Stimulated activated CD4-positive, alpha-beta T cell treated with anti-CD3 and anti-CD28 coated beads, TNF-alpha, amount 100 ng/mL, for 48 hours (primary cell): Measurements from ENCODE around the gene GULP1.
"Not testable (repeated sequence)": the region's sequence is repeated elsewhere in the genome, so short reads cannot be mapped to it uniquely, and the experiment has no call there.

Source experiments
- DNase-seq, 3 donors: peaks; one replicate each; pipeline ENCODE4 v3.0.0-alpha.2; 2020; ENCODE audit warnings: low read depth in 3 of 3

Gene GULP1

DNA sequence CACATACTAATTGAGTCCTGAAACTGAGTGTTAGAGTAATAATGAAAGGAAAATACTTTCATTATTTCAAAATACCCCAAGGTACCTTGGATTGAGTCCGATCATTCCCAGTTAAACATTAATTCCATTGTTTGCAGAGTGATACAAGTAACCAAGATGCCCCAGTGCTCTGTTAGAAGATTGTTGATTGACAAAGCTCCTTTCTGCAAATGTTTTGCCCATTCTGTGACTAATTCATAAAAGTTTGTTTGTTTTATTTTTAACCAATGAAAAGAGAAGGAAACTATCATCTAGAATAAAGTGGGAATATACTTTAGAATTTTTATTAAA, 124.0 kb downstream of the GULP1 start:
- no peak for DNase-seq

DNA sequence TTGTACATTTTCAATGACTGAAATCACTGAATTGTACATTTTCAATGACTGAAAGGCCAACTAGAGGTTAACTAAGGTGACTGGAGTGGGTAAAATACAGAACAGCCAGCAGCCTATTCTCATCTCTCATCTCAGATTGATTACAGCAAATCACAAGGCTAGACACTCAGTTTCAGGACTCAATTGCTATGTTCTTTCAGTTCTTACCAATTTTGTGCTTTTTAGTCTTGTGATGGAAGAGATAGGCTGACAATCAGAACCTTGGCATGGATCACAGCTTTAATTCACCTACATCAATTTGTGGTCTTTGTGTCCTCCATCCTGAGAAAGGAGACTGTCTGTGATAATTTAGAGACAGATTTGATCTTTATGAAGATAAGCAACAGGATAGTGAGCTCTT, 124.7 kb downstream of the GULP1 start:
- DNase-seq, result no peak

DNA sequence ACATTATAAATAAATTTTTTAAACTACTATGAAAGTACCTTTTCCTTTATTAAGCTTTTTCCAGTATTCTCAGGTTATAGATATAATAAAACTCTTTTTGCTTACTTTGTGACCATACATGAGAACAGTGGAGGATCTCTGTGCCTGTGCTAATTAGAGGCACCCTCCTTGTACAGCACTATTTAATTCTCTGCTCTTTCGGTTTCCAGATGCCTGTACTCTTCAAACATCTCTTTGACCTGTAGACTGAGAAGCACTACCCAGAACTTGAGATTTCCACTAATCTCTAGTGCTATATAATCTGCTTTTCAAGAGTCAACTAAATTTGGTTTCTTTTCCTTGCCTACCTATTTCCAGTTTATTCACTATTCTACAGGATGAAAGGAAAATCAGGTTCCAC, 131.1 kb downstream of the GULP1 start:
- DNase-seq, result no peak

DNA sequence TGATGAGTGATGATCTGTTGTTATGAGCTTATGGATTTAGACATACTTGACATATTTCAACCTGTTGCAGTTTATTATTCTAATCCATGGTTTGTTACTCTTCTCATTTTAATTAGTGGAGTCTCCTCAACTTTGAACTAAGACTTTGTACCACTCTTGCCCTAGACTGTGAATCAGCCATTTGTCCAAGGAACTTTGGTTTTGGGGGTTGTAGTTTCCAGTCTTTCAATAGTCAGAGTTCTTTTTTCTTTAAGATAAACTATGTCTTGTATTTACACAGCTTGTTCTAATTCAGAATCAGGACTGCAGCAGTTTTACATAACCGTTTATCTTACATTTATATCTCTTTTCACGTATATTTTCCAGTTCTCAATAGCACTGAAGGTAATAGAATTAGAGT, 133.6 kb downstream of the GULP1 start:
- no peak for DNase-seq

DNA sequence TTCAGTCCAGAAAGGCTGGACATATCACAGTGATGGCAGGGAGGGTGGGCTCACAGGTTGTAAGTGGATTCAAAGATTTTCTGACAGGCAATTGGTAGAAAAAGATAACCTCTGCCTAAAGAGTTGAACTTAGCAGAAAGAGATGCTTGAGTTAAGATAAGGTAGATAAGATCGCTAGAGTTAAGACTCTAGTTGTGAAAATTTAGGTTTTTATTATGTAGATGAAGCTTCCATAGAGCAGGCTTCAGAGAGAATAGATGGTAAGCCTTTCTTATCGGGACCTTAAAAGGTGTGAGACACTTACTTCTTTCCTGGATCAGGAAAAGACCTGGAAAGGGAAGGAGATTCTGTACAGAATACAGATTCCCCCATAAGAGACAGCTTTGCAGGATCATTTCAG, 134.4 kb downstream of the GULP1 start:
- no peak for DNase-seq

DNA sequence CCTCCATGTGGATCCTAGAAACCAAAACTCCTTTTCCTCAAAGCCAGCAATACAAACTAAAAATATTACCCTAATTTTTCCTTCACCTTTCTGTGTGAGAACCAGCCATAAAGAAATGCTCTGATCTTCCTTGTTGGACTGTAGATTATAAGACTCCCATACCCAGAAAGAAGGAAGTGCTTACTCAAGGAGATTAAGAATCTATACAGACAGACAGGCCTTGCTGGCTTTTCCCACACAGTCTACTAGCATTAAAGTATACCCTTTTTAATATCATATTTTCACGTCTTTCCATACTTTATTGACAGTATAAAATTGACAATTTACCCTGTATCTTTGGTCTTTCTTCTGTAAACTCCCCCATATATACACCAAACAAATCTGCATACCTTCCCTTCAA, 139.0 kb downstream of the GULP1 start:
- DNase-seq, result no peak

DNA sequence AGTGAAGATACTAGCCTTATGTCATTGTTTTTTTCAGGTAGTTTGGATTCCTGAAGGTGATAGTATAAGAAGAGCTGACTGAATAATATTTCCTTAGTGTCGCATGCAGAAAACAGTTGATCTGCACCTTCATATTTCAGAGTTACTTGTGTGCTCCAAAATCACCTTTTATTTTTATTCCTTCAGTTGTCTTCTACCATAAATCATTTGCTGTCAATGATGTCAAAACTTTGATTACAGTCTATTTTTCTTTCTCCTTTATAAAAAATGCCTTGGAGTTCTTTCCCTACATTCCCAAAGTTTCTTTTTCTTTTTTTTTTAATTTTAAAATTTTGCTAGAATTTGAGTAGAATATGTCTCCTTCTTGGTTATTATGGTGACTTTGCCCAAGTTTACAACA, 142.3 kb downstream of the GULP1 start:
- DNase-seq, result no peak

DNA sequence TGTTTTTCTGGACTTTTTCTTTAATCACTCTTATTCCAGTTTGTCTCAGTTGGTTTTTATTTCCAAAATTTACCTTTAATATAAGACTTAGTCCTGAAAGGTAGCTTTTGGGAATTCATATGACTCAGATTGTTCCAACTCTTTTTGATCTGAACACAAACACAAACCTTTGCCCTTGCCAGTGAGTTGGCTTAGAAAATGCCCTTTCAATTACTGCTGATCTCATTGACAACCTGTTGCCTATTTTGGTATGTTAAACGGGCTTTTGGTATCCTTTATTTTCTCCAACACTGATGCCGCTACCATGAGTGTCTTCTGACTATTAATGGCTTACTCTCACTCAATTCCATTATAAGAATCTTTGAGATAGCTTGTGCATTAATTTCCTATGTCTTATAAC, 143.4 kb downstream of the GULP1 start:
- no peak for DNase-seq

DNA sequence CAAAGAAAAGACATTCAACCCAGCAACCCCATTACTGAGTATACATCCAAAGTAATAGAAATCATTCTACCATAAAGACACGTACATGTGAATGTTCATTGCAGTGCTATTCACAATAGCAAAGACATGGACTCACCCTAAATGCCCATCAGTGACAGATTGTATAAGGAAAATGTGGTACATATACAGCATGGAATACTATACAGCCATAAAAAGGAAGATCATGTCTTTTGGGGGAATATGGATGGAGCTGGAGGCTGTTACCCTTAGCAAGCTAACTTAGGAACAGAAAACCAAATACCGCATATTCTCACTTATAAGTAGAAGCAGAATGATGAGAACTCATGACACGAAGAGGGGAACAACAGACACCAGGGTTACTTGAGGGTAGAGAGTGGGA, 145.9 kb downstream of the GULP1 start:
- no peak for DNase-seq

DNA sequence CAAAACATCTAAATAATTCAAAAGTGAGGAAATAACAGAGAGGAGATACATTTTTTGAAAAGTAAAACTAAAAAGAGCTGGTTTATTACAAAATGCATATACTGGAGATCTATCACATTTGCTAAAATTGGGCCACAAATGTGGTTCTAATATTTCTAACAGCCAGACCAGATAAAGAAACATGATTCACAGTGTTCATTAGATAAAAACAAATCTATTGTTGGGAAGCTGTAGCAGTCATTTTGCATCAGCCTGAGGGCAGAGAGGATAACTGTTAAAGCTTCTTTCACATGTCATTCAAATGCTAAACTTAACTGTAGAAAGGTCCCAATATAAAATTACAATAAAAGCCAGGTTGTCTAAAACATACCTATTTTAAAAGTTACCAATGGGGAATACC, 148.3 kb downstream of the GULP1 start:
- no peak for DNase-seq

DNA sequence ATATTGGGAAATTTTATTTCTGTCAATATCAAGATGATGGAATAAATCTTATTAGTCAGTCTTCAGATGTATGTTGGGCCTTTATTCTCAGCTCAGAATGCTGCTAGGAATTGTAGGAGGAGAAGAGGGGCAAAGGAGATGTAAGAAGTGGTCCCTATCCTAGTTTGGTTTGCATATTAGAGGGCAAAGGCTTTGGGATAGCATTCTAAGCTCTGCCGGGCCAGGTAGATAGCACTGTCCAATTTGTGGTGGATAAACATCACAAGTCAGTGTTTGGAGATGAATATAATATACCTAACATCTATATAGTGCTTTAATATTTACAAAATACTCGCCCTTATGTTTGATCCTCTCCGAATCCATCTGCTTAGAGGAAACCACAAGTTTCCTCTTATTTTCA, 149.2 kb downstream of the GULP1 start:
- no peak for DNase-seq

DNA sequence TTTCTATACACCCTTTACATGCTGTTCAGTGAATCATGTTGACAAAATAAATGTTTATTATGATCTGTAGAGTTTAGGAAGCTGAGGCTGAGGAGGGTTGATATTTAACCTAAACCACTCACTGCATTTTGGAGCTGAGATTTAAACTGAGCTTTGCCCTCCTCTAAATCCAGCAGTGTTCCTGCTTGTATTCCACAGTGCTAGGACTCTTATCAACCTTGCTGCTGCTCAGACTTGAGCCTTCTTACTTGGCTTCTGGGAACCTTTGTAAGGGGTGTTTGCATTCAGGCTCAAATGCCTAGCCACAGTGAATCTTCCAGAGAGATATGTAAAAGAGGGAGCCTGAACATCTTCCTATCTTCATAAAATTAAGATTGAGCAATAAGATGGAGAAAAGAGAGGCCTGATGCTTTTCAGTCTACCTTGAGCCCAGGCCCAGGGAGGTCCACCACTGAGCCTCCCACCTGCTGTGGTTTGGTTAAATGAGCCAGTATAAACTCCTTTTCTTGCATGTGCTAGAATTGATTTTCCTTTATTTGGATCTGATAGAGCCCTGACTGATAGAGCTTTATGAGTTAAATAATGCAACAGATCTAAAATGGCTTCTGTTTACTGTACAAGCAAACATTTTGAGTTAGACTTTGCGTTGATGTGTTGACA, 149.7 kb downstream of the GULP1 start:
- no peak for DNase-seq

DNA sequence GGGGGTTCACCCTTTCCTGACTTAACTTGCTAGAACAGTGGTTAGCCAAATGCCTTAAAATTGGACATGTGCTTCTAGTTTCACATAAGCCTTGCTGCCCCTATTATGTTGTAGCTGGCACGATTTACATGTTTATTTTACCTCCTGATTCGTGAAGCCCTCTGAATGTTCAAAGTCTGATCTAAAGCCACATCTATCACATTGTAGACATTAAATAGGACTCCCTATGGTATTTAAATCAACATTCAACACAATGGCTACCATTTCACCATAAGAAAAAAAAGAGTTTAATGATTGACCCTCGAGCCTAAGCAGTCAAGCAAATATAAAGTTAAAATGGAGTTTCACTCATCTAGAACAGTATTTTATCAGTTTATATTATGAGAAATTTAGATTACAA, 151.5 kb downstream of the GULP1 start:
- no peak for DNase-seq

DNA sequence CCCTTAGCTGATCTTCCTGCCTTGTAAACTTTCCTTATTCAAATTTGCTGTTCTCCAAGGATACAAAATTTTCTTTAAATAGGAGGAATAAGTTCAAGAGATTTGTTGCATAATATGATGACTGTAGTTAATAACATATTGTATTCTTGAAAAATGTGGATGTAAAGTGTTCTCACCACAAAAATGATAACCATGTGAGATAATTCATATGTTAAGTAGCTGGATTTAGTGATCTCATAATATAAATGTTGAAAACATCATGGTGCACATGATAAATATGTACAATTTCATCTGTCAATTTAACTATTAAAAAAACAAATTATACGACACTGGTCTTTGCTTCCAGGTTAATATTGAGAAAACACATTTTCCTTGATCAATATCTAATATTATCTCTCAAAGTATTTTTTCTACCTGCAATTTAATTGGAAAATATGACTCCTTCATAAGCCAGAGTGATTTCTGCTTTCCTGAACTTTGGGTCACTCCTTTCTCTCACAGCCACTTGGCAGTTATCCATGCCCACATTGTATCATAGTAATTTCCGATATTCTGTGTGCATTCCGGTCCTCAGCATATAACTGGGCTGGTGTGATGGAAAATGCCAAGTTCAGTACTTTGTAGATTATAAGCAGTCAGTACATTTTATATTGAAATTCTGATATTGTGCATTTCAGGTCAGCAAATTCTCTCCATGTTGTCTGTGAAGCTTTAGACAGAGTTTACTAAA, 152.6 kb downstream of the GULP1 start:
- DNase-seq, result no peak

DNA sequence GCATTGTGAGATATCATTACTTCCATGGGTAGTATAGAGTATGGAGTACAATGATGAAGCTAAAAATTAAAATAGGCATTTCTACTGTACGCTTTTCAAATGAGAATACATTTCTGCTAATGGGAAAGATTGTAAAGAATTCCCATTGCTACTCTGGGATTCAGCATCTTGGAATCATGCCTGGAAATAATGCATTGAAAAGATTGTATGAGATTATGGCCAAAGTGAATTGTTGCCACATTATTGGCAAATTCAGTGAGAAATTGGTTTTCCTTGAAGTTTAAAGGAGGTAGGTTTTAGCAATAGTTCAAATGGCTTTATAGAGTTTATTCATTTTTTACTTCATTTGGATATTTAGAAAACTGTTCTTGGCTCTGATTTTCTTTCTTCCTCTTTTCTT, 157.9 kb downstream of the GULP1 start:
- no peak for DNase-seq

DNA sequence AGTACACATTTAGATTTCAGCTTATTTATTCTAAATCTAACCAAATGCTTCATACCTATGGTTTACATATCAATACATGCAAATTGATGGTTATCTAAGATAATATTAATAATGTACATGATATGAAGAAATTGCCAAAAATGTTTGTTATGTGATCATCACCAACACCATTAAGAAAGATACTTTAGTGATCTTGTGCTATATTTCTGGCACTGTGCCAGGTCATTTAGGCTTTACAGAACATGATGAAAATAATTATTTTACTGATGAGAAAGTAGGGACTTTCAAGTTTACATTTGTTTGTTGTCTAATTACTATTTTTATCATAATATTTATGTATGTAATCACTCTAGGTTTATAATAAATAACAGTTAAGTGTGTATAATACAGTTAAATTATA, 158.3 kb downstream of the GULP1 start:
- DNase-seq, result no peak

DNA sequence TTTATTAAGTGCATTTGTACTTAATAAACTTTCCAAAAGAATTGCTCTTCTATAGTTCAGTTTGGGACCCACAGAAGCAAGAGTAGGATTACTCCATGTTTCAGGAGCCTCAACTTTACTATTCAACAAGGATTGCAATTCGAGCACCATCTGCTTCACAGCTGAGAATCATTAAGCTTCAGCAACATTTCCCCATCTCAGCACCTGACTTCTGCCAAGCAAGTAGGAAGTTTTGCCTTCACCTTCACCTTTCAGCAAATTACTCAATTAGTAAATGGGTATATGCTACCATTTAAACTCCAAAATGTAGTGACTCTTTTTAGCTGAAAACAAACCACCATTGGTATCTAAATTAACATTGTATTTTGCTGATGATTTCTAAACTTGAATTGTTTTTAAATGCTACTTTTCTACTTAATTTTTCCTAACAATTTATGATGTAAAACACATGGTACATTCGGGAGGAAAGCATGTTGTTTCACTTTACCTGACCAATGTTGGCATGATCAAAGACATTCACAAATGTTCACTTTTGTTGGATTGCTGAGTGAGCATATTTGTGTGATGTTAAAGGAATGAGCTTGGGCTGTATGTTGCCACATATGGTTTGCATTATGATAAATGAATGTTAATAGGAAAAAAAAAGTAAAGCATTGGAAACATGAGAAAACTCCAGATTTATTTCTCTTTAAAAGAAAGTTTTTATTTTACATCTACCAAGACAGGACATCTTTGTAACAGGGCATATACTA, 159.2 kb downstream of the GULP1 start:
- no peak for DNase-seq

DNA sequence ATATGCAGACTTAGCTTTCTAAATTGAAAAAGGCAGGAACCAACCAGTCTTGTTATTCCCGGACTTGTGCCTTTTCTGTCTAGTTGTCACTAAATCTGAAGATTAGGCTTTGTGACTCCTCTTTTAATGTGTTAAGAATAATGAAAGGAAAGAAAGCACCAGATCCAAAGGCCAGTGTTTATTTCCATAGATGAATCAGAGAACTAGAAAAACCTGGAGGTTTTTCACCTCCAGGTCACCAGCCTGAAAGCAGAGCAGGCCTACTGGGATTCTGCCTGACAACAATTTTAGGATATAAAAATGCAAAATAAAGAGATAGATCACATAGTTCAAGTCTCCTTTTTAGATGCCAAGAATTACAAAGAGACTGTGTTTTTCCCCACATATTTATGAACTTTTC, 160.4 kb downstream of the GULP1 start:
- DNase-seq, result no peak

DNA sequence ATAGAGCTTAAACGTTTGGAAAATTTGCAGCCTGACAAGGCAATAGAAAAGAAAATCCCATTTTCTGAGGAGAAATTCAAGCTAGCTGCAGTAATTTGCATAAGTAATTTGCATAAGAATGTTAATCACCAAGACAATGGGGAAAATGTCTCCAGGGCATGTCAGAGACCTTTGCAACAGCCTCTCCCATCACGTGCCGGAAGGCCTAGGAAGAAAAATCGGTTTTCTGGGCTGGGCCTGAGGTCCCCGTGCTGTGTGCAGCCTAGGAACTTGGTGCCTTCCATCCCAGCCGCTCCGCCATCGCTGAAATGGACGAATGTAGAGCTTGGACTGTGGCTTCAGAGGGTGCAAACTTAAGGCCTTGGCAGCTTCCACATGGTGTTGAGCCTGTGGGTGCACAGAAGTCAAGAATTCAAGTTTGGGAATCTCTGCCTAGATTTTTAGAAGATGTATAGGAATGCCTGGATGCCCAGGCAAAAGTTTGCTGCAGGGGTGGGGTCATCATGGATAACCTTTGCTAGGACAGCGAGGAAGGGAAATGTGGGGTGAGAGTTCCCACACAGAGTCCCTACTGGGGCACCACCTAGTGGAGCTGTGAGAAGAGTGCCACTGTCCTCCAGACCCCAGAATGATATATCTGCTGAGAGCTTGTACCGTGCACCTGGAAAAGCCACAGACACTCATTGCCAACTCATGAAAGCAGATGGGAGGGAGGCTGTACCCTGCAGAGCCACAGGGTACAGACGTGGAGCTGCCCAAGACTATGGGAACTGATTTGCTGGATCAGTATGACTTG, 164.6 kb downstream of the GULP1 start:
- DNase-seq, result no peak

DNA sequence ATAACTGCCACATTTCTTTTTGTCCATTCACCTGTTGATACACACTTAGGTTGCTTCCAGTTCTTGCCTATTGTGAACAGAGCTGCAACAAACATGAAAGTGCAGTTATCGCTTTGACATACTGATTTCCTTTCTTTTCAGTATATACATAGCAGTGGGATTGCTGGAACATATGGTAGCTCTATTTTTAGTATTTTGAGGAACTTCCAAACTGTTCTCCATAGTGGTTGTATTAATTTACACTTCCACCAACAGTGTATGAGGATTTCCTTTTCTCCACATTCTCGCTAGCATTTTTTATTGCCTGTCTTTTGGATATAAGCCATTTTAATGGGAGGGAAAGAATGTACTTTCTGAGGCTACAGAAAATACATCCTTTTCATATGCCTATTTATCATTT, 167.4 kb downstream of the GULP1 start:
- no peak for DNase-seq

DNA sequence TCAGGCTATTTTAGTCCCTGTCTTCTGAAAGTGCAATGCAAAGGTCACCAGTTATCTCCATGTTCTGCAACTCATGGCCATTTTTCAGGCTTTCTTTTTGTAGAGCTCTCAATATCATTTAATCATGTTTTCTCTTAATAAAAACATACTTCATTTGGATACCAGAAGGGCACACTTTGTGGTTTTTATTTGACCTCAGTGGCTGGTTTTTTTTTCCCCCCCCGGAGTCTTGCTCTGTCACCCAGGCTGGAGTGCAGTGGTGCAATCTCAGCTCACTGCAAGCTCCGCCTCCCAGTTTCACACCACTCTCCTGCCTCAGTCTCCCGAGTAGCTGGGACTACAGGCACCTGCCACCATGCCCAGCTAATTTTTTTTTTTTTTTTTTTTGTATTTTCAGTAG, 174.4 kb downstream of the GULP1 start:
- not testable (repeated sequence) for DNase-seq

DNA sequence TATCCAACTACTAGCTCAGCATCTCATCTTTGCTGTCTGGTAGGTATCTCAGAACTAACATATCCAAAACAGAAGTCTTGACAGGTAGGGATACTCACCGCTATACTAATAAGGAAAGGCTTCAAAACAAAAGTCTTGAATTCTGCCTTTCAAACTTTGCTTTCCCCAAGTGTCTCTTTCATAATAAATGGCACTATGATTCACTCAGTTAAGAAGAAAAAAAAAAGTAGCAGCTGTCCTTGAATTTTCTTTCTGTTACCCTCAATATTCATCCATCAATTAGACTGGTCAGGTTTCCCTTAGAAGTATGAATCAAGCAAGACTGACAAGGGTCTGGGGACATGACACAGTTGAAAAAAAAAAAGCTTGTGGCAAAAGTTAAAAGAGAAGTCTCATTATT, 175.1 kb downstream of the GULP1 start:
- DNase-seq, result no peak
